OCI-LY7 (cell line): ENCODE results near the gene GDPD2. TPM values are rescaled to one million over a fixed set of nuclear protein-coding genes. Genes with fewer than 3 reads are reported as not detected.

ENCODE experiments used
- BruUV-seq: library from RNA; stranded (reverse); fragments of 400-500 nt; replicated peaks from 2 replicates; lab custom pipeline; 2021; lab: Mats Ljungman, UMichigan
- CTCF ChIA-PET: fragments of 300-600 bp; sonication (Branson Sonifier 250); formaldehyde crosslinking; loops from one replicate; lab custom pipeline; 2022; ENCODE audit warnings: antibody characterized with exemption; ENCODE audit not compliant: unreplicated experiment; lab: Charles Lee
- POLR2A ChIA-PET: fragments of 300-600 bp; sonication (Branson Sonifier 250); formaldehyde crosslinking; loops from one replicate; lab custom pipeline; 2022; ENCODE audit warnings: antibody characterized with exemption; lab: Charles Lee
- DNase-seq: peaks from one replicate; pipeline ENCODE4 v3.0.0-alpha.2; 2015; ENCODE audit warnings: low spot score
- H2AFZ ChIP-seq: fragments of 200-600 bp; sonication (generic), shearing (Covaris generic); 2 replicates; pipeline ENCODE4 v1.6.1; 2014; ENCODE audit warnings: mild to moderate bottlenecking, antibody characterized with exemption, low read length, moderate library complexity
- H3K27ac ChIP-seq: fragments of 200-600 bp; sonication (generic); 2 replicates; pipeline ENCODE4 v1.5.1; 2014; ENCODE audit warnings: mixed run types, low read depth, mild to moderate bottlenecking, moderate library complexity, low read length, inconsistent platforms; ENCODE audit not compliant: poor library complexity, severe bottlenecking
- H3K36me3 ChIP-seq: fragments of 200-600 bp; sonication (generic); 2 replicates; pipeline ENCODE4 v1.6.1; 2014; ENCODE audit warnings: mild to moderate bottlenecking, antibody characterized with exemption, low read length, moderate library complexity, mixed read lengths; ENCODE audit not compliant: insufficient read depth
- H3K4me1 ChIP-seq: fragments of 200-600 bp; sonication (generic); 2 replicates; pipeline ENCODE4 v1.5.1; 2014; ENCODE audit warnings: mild to moderate bottlenecking, low read length; ENCODE audit not compliant: insufficient read depth, poor library complexity, severe bottlenecking
- H3K4me2 ChIP-seq: fragments of 200-600 bp; sonication (generic); 2 replicates; pipeline ENCODE4 v1.6.1; 2014; ENCODE audit warnings: mild to moderate bottlenecking, low read length
- H3K4me3 ChIP-seq: fragments of 200-600 bp; sonication (generic); 2 replicates; pipeline ENCODE4 v1.5.1; 2014; ENCODE audit warnings: mild to moderate bottlenecking, low read depth, low read length; ENCODE audit not compliant: poor library complexity, severe bottlenecking
- H3K79me2 ChIP-seq: fragments of 200-600 bp; sonication (generic); 2 replicates; pipeline ENCODE4 v1.6.1; 2016; ENCODE audit warnings: low read depth, mild to moderate bottlenecking, low read length, moderate library complexity, mixed read lengths; ENCODE audit not compliant: insufficient read depth
- H3K9me2 ChIP-seq: fragments of 200-600 bp; sonication (generic); 2 replicates; pipeline ENCODE4 v1.6.1; 2016; ENCODE audit warnings: mild to moderate bottlenecking, low read length, mixed read lengths; ENCODE audit not compliant: insufficient read depth
- H3K9me3 ChIP-seq: fragments of 200-600 bp; sonication (generic); 2 replicates; pipeline ENCODE4 v1.6.1; 2014; ENCODE audit warnings: mild to moderate bottlenecking, mixed run types, low read length, mixed read lengths
- H4K20me1 ChIP-seq: fragments of 200-600 bp; sonication (generic); 2 replicates; pipeline ENCODE4 v1.6.1; 2014; ENCODE audit warnings: mild to moderate bottlenecking, antibody characterized with exemption, low read length, moderate library complexity, mixed read lengths; ENCODE audit not compliant: insufficient read depth
- EZH2phosphoT487 ChIP-seq: fragments of 200-600 bp; sonication (generic); IDR thresholded peaks from 2 replicates; pipeline ENCODE4 v1.6.1; 2018; ENCODE audit warnings: low read depth, borderline replicate concordance, mild to moderate bottlenecking, mixed run types, antibody characterized with exemption, low read length, moderate library complexity, mixed read lengths
- intact Hi-C: fragments of 100-400 bp; cut with micrococcal nuclease; formaldehyde crosslinking; loops from one replicate; pipeline ENCODE4 v1.10.0; 2022; ENCODE audit not compliant: unreplicated experiment
- total RNA-seq, 2 experiments: library from RNA; depleted of rRNA in 1 of 2; stranded (reverse); fragments of >200 nt in 1 of 2; shearing (Covaris generic) in 1 of 2; gene quantifications; 2 replicates each; pipeline ENCODE4 v1.2.3, GENCODE V29; 2014 to 2022
- TF ChIP-seq, protein P1 (sequence below): fragments of 200-600 bp; sonication (generic); conservative IDR thresholded peaks from 2 replicates; pipeline ENCODE4 v1.5.1; 2014; ENCODE audit warnings: mild to moderate bottlenecking, antibody characterized with exemption, low read length, moderate library complexity, mixed read lengths

GDPD2 gene
- total RNA-seq, 2 experiments from 2014 or later = 0.16 TPM; not detected in 1

DNA sequence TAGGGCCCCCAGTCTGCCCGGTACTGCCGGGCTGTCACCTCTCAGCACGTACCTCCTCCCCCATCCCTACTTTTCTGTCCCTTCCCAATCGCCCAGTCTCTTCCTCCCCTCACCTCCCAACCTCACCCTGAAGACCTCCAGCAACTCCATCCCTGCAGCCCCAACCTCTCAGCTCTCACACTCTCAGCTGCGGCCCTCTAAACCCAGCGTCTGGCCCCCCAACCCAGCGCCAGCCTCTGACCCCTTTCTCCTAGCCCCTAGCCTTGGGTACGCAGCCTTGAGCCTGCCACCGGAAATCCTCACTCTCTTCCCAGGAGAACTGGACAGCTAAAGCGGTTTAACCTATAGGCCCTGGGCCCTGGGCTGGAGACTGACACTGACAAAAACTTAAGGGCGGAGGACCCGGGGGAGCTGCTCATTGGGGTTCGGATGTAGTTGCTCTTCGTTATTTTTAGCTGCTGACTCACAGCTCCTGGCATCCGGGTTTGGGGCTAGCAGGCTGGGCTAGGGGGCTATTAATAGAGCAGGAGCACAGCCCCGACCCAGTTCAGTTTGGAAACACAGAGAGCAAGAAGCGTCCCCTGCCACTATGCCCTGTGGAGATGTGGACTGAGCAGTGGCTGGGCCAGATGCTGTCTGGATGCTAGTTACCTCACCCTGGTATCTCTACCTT, 11.9 kb downstream of the GDPD2 start:
- BruUV-seq = no TSS peak
- peak overlapping the region; percentile 100 for H3K4me2 ChIP-seq
- no peaks in the 10 kb centered on the region for H4K20me1 ChIP-seq
- no peaks in the 10 kb centered on the region for H3K79me2 ChIP-seq
- H2AFZ ChIP-seq = peak overlapping the region; percentile 91; the same call in 1 of the 2 replicates
- peak overlapping the region; percentile 77 for H3K4me3 ChIP-seq
- H3K27ac ChIP-seq = no peak overlapping the region
- no peaks in the 10 kb centered on the region for H3K9me2 ChIP-seq
- intact Hi-C loops = loop anchor here (5.0 kb wide), 1 partner anchor 238 kb away; no protein-coding TSS in a partner anchor
- POLR2A ChIA-PET = no interaction called here
- no peak for TF ChIP-seq EZH2phosphoT487
- TF ChIP-seq, protein P1, sequence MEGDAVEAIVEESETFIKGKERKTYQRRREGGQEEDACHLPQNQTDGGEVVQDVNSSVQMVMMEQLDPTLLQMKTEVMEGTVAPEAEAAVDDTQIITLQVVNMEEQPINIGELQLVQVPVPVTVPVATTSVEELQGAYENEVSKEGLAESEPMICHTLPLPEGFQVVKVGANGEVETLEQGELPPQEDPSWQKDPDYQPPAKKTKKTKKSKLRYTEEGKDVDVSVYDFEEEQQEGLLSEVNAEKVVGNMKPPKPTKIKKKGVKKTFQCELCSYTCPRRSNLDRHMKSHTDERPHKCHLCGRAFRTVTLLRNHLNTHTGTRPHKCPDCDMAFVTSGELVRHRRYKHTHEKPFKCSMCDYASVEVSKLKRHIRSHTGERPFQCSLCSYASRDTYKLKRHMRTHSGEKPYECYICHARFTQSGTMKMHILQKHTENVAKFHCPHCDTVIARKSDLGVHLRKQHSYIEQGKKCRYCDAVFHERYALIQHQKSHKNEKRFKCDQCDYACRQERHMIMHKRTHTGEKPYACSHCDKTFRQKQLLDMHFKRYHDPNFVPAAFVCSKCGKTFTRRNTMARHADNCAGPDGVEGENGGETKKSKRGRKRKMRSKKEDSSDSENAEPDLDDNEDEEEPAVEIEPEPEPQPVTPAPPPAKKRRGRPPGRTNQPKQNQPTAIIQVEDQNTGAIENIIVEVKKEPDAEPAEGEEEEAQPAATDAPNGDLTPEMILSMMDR = no peak
- H3K4me1 ChIP-seq = peaks cover 7% of the 10 kb centered on the region
- no peak for DNase-seq
- H3K9me3 ChIP-seq = no peaks in the 10 kb centered on the region
- CTCF ChIA-PET = interaction anchor here (0.6 kb wide), 1 partner anchor 232 kb away, joined by 3 read pairs; no protein-coding TSS in a partner anchor
- no peaks in the 10 kb centered on the region for H3K36me3 ChIP-seq

DNA sequence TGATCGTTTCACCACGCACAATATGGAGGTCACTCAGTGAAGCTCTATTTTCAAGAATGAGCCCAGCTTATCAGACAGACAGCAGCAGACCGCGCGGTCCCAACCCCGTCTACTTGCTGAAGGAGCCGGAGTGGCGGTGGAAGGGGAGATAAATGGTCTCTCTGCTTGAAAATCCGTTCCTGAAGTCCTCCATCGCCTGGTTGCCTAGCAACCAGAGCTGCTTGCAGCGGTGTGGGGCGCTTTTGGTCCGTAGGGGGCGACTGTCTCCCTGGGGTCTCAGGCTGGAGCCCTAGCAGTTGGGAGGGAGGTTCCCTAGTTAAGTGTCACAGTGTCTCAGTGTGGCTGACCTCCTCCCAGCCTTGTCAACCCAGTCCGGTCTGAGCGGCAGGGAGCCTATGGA, 13.2 kb downstream of the GDPD2 start:
- Histone ChIP-seq H3K27ac (no peak overlapping the region), H3K9me2 (no peaks in the 10 kb centered on the region), H3K79me2 (no peaks in the 10 kb centered on the region), H3K4me2 (no peak overlapping the region), H3K9me3 (no peaks in the 10 kb centered on the region), H4K20me1 (no peaks in the 10 kb centered on the region), H2AFZ (no peak overlapping the region), H3K4me3 (no peak overlapping the region), H3K4me1 (peaks cover 7% of the 10 kb centered on the region), H3K36me3 (no peaks in the 10 kb centered on the region)
- intact Hi-C loops = no loop called here
- TF ChIP-seq EZH2phosphoT487 = no peak
- TF ChIP-seq, protein P1 = peak; percentile 39
- CTCF ChIA-PET = interaction anchor here (0.9 kb wide), 1 partner anchor 228 kb away, joined by 3 read pairs; no protein-coding TSS in a partner anchor
- DNase-seq = peak; percentile 25
- BruUV-seq = no TSS peak
- POLR2A ChIA-PET = no interaction called here

DNA sequence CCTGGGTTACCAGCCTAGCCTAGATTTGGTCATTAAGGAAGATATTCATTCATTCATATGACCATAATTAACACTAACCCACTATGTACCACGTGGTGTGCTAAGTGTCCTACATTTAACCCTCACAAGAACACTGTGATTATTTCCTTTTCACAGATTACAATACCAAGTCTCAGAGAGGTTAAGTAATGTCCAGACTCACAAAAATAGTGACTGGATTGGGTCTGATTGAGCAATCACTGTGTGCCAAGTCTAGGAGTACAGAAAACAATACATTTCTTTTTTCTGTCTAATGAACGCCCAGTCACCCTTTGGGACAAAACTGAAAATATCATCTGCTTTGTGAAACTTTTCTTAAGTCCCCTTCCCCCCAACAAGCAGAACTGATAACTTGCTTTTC, 13.9 kb downstream of the GDPD2 start:
- H3K4me2 ChIP-seq = no peak overlapping the region

More for the DNA sequence above, 13.9 kb downstream of the GDPD2 start:
- Histone ChIP-seq H2AFZ (no peak overlapping the region), H3K4me1 (peaks cover 7% of the 10 kb centered on the region), H3K79me2 (no peaks in the 10 kb centered on the region), H3K36me3 (no peaks in the 10 kb centered on the region), H3K4me3 (no peak overlapping the region), H3K9me3 (no peaks in the 10 kb centered on the region), H3K27ac (no peak overlapping the region), H4K20me1 (no peaks in the 10 kb centered on the region), H3K9me2 (no peaks in the 10 kb centered on the region)
- intact Hi-C loops = no loop called here
- BruUV-seq = no TSS peak
- DNase-seq = no peak
- POLR2A ChIA-PET = no interaction called here
- TF ChIP-seq, protein P1 = no peak
- no peak for TF ChIP-seq EZH2phosphoT487
- CTCF ChIA-PET = no interaction called here
